Activated naive CD4-positive, alpha-beta T cell treated with anti-CD3 and anti-CD28 coated beads, Interleukin-2, amount 50 U/mL, for 24 hours (primary cell): ENCODE data around the gene PGAM5.

Experiments
- H3K27ac Mint-ChIP-seq: one replicate; pipeline ENCODE4 v1.8.0; 2021; ENCODE audit warnings: mild to moderate bottlenecking, mixed read lengths
- H3K27me3 Mint-ChIP-seq: one replicate; pipeline ENCODE4 v1.8.0; 2021; ENCODE audit warnings: mixed read lengths
- H3K36me3 Mint-ChIP-seq: one replicate; pipeline ENCODE4 v1.8.0; 2021; ENCODE audit warnings: mixed read lengths
- H3K4me1 Mint-ChIP-seq: one replicate; pipeline ENCODE4 v1.8.0; 2021; ENCODE audit warnings: mixed read lengths
- H3K4me3 Mint-ChIP-seq: one replicate; pipeline ENCODE4 v1.8.0; 2021; ENCODE audit warnings: mild to moderate bottlenecking, mixed read lengths
- H3K9me3 Mint-ChIP-seq: one replicate; pipeline ENCODE4 v1.8.0; 2021; ENCODE audit warnings: mixed read lengths

The PGAM5 gene

GRCh38 chr12:132710405-132711079 is at the start of gene PGAM5:
Gene PGAM5, plus strand, starts transcription at chr12:132710842. Its CDS starts 35 bp downstream, at chr12:132710877.
- Mint-ChIP-seq H3K4me1 (peaks cover 26% of the 10 kb centered on the region), H3K4me3 (peak within 1 kb of the TSS; percentile 87), H3K9me3 (no peaks in the 10 kb centered on the region)

GRCh38 chr12:132660996-132661395 is 49.6 kb upstream of the PGAM5 start:
- no peak overlapping the region for H3K27ac Mint-ChIP-seq
- H3K27me3 Mint-ChIP-seq = no peaks in the 10 kb centered on the region
- no peak overlapping the region for H3K4me3 Mint-ChIP-seq
- H3K36me3 Mint-ChIP-seq = peaks cover 16% of the 10 kb centered on the region
- H3K4me1 Mint-ChIP-seq = peaks cover 15% of the 10 kb centered on the region
- H3K9me3 Mint-ChIP-seq = no peaks in the 10 kb centered on the region

More at GRCh38 chr12:132710405-132711079, at the start of gene PGAM5:
- H3K36me3 Mint-ChIP-seq = peaks cover 7% of the 10 kb centered on the region
- H3K27me3 Mint-ChIP-seq = no peaks in the 10 kb centered on the region
- H3K27ac Mint-ChIP-seq = peak within 1 kb of the TSS; percentile 85

- Mint-ChIP-seq H3K27me3 (no peaks in the 10 kb centered on the region), H3K4me1 (peaks cover 15% of the 10 kb centered on the region), H3K9me3 (no peaks in the 10 kb centered on the region), H3K27ac (no peak overlapping the region), H3K4me3 (no peak overlapping the region), H3K36me3 (peaks cover 16% of the 10 kb centered on the region)
Observed at GRCh38 chr12:132661972-132662371, 48.7 kb upstream of the PGAM5 start.

- Mint-ChIP-seq H3K27ac (no peak overlapping the region), H3K4me1 (peaks cover 15% of the 10 kb centered on the region), H3K4me3 (no peak overlapping the region), H3K9me3 (no peaks in the 10 kb centered on the region), H3K27me3 (no peaks in the 10 kb centered on the region), H3K36me3 (peaks cover 18% of the 10 kb centered on the region)
Observed at GRCh38 chr12:132662901-132663755, 47.5 kb upstream of the PGAM5 start.

GRCh38 chr12:132664206-132665148 is 46.2 kb upstream of the PGAM5 start:
- Mint-ChIP-seq H3K9me3 (no peaks in the 10 kb centered on the region), H3K27me3 (no peaks in the 10 kb centered on the region), H3K4me1 (peaks cover 15% of the 10 kb centered on the region), H3K36me3 (peaks cover 18% of the 10 kb centered on the region), H3K4me3 (no peak overlapping the region), H3K27ac (no peak overlapping the region)

- H3K27me3 Mint-ChIP-seq = no peaks in the 10 kb centered on the region
- H3K9me3 Mint-ChIP-seq = no peaks in the 10 kb centered on the region
- H3K4me1 Mint-ChIP-seq = peaks cover 11% of the 10 kb centered on the region
- peaks cover 15% of the 10 kb centered on the region for H3K36me3 Mint-ChIP-seq
- H3K27ac Mint-ChIP-seq = no peak overlapping the region
- H3K4me3 Mint-ChIP-seq = no peak overlapping the region
Observed at GRCh38 chr12:132665149-132665491, 45.5 kb upstream of the PGAM5 start.

- Mint-ChIP-seq H3K4me3 (no peak overlapping the region), H3K27me3 (no peaks in the 10 kb centered on the region), H3K36me3 (peaks cover 15% of the 10 kb centered on the region), H3K9me3 (no peaks in the 10 kb centered on the region), H3K27ac (no peak overlapping the region), H3K4me1 (peaks cover 8% of the 10 kb centered on the region)
Observed at GRCh38 chr12:132665794-132666193, 44.8 kb upstream of the PGAM5 start.

- Mint-ChIP-seq H3K4me3 (no peak overlapping the region), H3K27ac (no peak overlapping the region), H3K9me3 (no peaks in the 10 kb centered on the region), H3K4me1 (no peaks in the 10 kb centered on the region), H3K27me3 (no peaks in the 10 kb centered on the region), H3K36me3 (peaks cover 12% of the 10 kb centered on the region)
Observed at GRCh38 chr12:132668191-132669088, 42.2 kb upstream of the PGAM5 start.

- Mint-ChIP-seq H3K27ac (no peak overlapping the region), H3K27me3 (no peaks in the 10 kb centered on the region), H3K36me3 (peaks cover 11% of the 10 kb centered on the region), H3K4me1 (no peaks in the 10 kb centered on the region), H3K4me3 (no peak overlapping the region), H3K9me3 (no peaks in the 10 kb centered on the region)
Observed at GRCh38 chr12:132669166-132669879, 41.3 kb upstream of the PGAM5 start.

GRCh38 chr12:132672116-132672515 is 38.5 kb upstream of the PGAM5 start:
- Mint-ChIP-seq H3K4me1 (no peaks in the 10 kb centered on the region), H3K4me3 (no peak overlapping the region), H3K36me3 (peaks cover 7% of the 10 kb centered on the region), H3K9me3 (no peaks in the 10 kb centered on the region), H3K27me3 (no peaks in the 10 kb centered on the region), H3K27ac (peak overlapping the region; percentile 20)

GRCh38 chr12:132672678-132673077 is 38.0 kb upstream of the PGAM5 start:
- Mint-ChIP-seq H3K4me3 (no peak overlapping the region), H3K9me3 (no peaks in the 10 kb centered on the region), H3K36me3 (peaks cover 5% of the 10 kb centered on the region), H3K27ac (no peak overlapping the region), H3K4me1 (no peaks in the 10 kb centered on the region), H3K27me3 (no peaks in the 10 kb centered on the region)

GRCh38 chr12:132673288-132674179 is 37.1 kb upstream of the PGAM5 start:
- H3K27ac Mint-ChIP-seq = no peak overlapping the region
- no peaks in the 10 kb centered on the region for H3K4me1 Mint-ChIP-seq
- peaks cover 5% of the 10 kb centered on the region for H3K36me3 Mint-ChIP-seq
- H3K9me3 Mint-ChIP-seq = no peaks in the 10 kb centered on the region
- no peak overlapping the region for H3K4me3 Mint-ChIP-seq
- no peaks in the 10 kb centered on the region for H3K27me3 Mint-ChIP-seq

- Mint-ChIP-seq H3K9me3 (no peaks in the 10 kb centered on the region), H3K4me1 (no peaks in the 10 kb centered on the region), H3K4me3 (no peak overlapping the region), H3K27me3 (no peaks in the 10 kb centered on the region), H3K27ac (no peak overlapping the region), H3K36me3 (peaks cover 8% of the 10 kb centered on the region)
Observed at GRCh38 chr12:132674561-132674960, 36.1 kb upstream of the PGAM5 start.
